ENCODE measurements around the gene CCL17.

CCL17 gene

DNA sequence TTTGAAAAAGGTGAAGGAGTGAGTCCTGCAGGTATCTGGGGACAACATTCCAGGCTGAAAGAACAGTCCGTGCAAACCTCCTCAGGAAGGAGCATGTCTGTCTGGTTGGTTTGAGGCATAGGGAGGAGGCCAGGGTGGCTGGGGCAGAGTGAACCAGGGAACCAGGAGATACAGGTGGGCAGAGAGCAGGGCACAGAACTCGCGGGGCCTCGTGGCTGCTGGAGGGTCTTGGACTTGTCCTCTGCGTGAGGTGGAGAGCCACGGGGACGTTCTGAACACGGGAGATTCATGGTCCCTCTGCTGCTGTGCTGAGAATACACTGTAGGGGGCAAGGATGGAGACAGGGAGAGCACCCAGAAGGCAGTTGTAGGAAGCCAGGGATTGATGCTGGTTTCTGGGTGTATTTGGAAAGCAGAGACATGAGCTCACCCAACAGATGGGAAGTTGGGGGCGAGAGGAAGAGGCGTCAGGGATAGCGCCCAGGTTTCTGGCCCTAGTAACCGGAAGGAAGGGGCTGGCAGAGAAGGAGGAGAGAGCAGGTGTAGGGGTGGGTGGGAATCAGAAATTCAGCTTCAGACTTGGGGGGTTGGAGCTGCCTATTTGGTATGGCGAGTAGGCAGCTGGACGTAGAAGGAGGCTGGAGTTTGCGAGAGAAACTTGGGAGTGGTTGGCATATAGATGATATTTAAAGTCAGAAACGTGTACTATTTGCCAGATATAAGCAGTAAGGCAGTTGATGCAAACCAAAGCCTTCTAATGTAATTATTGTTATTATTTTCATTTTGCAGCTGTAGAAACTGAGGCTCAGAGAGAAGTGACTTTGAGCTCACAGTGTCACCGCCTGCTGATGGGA, at the start of gene CCL17:
CCL17 (plus strand) TSS at position 803 of the 853 bp plus-strand sequence. CDS start 9,166 bp downstream, outside the sequence.
- no peak for TF ChIP-seq CTCF (IDR thresholded peaks at IDR 0.05; ENCODE audit: low read depth, low read length, poor library complexity, severe bottlenecking)
- TF ChIP-seq EZH2phosphoT487 (IDR thresholded peaks at IDR 0.05; ENCODE audit: borderline replicate concordance, low read length), result no peak
- no peaks in the 10 kb centered on the region for H3K9me2 ChIP-seq (replicated peaks; ENCODE audit: control insufficient read depth, low read length)
- H3F3A ChIP-seq (ENCODE audit: control insufficient read depth, insufficient read depth), result no peaks in the 10 kb centered on the region
- H3K27me3 ChIP-seq (ENCODE audit: control insufficient read depth, low read length), result peaks cover 22% of the 10 kb centered on the region; the same call in 1 of the 2 replicates
- H4K20me1 ChIP-seq (ENCODE audit: control insufficient read depth, insufficient read depth, low read depth, low read length), result no peaks in the 10 kb centered on the region
- H3K79me2 ChIP-seq (ENCODE audit: control insufficient read depth, low read length), result no peaks in the 10 kb centered on the region
- no peaks in the 10 kb centered on the region for H3K36me3 ChIP-seq (ENCODE audit: control insufficient read depth, low read length)
- no peaks in the 10 kb centered on the region for H3K9me3 ChIP-seq (ENCODE audit: control insufficient read depth, insufficient read depth, low read length)
- H3K4me2 ChIP-seq (ENCODE audit: low read length), result no peak within 1 kb of the TSS
- H3K4me3 ChIP-seq (ENCODE audit: low read length), result no peak within 1 kb of the TSS
- no peak within 1 kb of the TSS for H3K27ac ChIP-seq (ENCODE audit: low read depth, low read length)
- peaks cover 16% of the 10 kb centered on the region for H3K4me1 ChIP-seq (ENCODE audit: control insufficient read depth, low read length)

GRCh38 chr16:57355898-57356414, 48.6 kb upstream of the CCL17 start:
- Histone ChIP-seq H3K4me1 (ENCODE audit: control insufficient read depth, low read length) (no peaks in the 10 kb centered on the region), H3K36me3 (ENCODE audit: control insufficient read depth, low read length) (no peaks in the 10 kb centered on the region), H3K4me3 (ENCODE audit: low read length) (no peak overlapping the region), H3K27me3 (ENCODE audit: control insufficient read depth, low read length) (peaks cover 27% of the 10 kb centered on the region), H3K4me2 (ENCODE audit: low read length) (no peak overlapping the region), H3K9me2 (replicated peaks; ENCODE audit: control insufficient read depth, low read length) (no peaks in the 10 kb centered on the region), H3K27ac (ENCODE audit: low read depth, low read length) (no peak overlapping the region), H4K20me1 (ENCODE audit: control insufficient read depth, insufficient read depth, low read depth, low read length) (no peaks in the 10 kb centered on the region), H3F3A (ENCODE audit: control insufficient read depth, insufficient read depth) (no peaks in the 10 kb centered on the region), H3K9me3 (ENCODE audit: control insufficient read depth, insufficient read depth, low read length) (no peaks in the 10 kb centered on the region), H3K79me2 (ENCODE audit: control insufficient read depth, low read length) (no peaks in the 10 kb centered on the region)
- no peak for TF ChIP-seq CTCF (IDR thresholded peaks at IDR 0.05; ENCODE audit: low read depth, low read length, poor library complexity, severe bottlenecking)
- TF ChIP-seq EZH2phosphoT487 (IDR thresholded peaks at IDR 0.05; ENCODE audit: borderline replicate concordance, low read length), result no peak

DNA sequence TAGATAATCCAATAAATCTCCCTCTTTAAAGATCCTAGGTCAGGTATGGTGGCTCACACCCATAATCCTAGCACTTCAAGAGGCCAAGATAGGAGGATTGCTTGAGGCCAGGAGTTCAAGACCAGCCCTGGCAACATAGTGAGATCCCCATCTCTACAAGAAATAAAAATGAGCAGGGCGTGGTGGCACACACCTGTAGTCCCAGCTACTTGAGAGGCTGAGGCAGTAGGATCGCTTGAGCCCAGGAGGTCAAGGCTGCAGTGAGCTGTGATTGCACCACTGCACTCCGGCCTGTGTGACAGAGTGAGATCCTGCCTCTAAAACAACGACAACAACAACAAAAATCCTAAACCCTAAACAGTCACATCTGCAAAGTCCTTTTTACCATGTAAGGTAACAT, 48.0 kb upstream of the CCL17 start:
- Histone ChIP-seq H3F3A (ENCODE audit: control insufficient read depth, insufficient read depth) (no peaks in the 10 kb centered on the region), H3K9me2 (replicated peaks; ENCODE audit: control insufficient read depth, low read length) (no peaks in the 10 kb centered on the region), H3K4me1 (ENCODE audit: control insufficient read depth, low read length) (no peaks in the 10 kb centered on the region), H3K79me2 (ENCODE audit: control insufficient read depth, low read length) (no peaks in the 10 kb centered on the region), H3K4me3 (ENCODE audit: low read length) (no peak overlapping the region), H3K27ac (ENCODE audit: low read depth, low read length) (no peak overlapping the region), H3K36me3 (ENCODE audit: control insufficient read depth, low read length) (no peaks in the 10 kb centered on the region), H4K20me1 (ENCODE audit: control insufficient read depth, insufficient read depth, low read depth, low read length) (no peaks in the 10 kb centered on the region), H3K9me3 (ENCODE audit: control insufficient read depth, insufficient read depth, low read length) (no peaks in the 10 kb centered on the region), H3K27me3 (ENCODE audit: control insufficient read depth, low read length) (peaks cover 30% of the 10 kb centered on the region), H3K4me2 (ENCODE audit: low read length) (no peak overlapping the region)
- no peak for TF ChIP-seq CTCF (IDR thresholded peaks at IDR 0.05; ENCODE audit: low read depth, low read length, poor library complexity, severe bottlenecking)
- TF ChIP-seq EZH2phosphoT487 (IDR thresholded peaks at IDR 0.05; ENCODE audit: borderline replicate concordance, low read length), result no peak
